ENCODE measurements around the gene NTRK3.

NTRK3 gene

GRCh38 chr15:87827131-87827530 lies 429.4 kb downstream of the NTRK3 start:
- H3K4me3 ChIP-seq (ENCODE audit: low read depth, low read length), result no peak overlapping the region
- TF ChIP-seq, protein P1, sequence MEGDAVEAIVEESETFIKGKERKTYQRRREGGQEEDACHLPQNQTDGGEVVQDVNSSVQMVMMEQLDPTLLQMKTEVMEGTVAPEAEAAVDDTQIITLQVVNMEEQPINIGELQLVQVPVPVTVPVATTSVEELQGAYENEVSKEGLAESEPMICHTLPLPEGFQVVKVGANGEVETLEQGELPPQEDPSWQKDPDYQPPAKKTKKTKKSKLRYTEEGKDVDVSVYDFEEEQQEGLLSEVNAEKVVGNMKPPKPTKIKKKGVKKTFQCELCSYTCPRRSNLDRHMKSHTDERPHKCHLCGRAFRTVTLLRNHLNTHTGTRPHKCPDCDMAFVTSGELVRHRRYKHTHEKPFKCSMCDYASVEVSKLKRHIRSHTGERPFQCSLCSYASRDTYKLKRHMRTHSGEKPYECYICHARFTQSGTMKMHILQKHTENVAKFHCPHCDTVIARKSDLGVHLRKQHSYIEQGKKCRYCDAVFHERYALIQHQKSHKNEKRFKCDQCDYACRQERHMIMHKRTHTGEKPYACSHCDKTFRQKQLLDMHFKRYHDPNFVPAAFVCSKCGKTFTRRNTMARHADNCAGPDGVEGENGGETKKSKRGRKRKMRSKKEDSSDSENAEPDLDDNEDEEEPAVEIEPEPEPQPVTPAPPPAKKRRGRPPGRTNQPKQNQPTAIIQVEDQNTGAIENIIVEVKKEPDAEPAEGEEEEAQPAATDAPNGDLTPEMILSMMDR (IDR thresholded peaks at IDR 0.05; ENCODE audit: borderline replicate concordance, insufficient read depth, low read depth, low read length), result no peak

GRCh38 chr15:87826119-87826747 lies 430.3 kb downstream of the NTRK3 start:
- no peak overlapping the region for H3K4me3 ChIP-seq (ENCODE audit: low read depth, low read length)
- TF ChIP-seq, protein P1 (IDR thresholded peaks at IDR 0.05; ENCODE audit: borderline replicate concordance, insufficient read depth, low read depth, low read length), result no peak

- H3K4me3 ChIP-seq (ENCODE audit: low read depth, low read length), result no peak overlapping the region
- TF ChIP-seq, protein P1 (IDR thresholded peaks at IDR 0.05; ENCODE audit: borderline replicate concordance, insufficient read depth, low read depth, low read length), result no peak
These were observed 437.8 kb downstream of the NTRK3 start for GRCh38 chr15:87818756-87819155.

- H3K4me3 ChIP-seq (ENCODE audit: low read depth, low read length), result no peak overlapping the region
- TF ChIP-seq, protein P1 (IDR thresholded peaks at IDR 0.05; ENCODE audit: borderline replicate concordance, insufficient read depth, low read depth, low read length), result no peak
These were observed 439.0 kb downstream of the NTRK3 start for GRCh38 chr15:87817553-87817952.

DNA sequence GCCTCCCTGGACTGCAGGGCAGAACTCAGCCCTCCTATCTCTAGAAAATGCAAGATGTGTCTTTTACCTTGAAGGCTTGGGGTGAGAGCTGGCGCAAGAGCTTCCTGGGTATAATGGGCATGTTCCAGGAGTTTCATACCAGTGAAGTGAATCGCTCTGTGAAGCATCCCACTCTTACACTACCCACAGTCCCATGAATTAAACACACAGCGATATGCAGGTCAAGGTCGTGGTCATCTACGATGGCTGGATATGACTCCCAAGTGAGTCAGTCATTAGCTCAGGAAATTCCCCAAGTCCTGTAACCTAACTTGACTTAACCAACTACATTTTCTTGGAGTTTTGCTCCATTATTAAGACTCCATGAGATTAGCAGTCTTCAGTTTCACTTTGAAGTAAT lies 439.7 kb downstream of the NTRK3 start:
- TF ChIP-seq, protein P1 (IDR thresholded peaks at IDR 0.05; ENCODE audit: borderline replicate concordance, insufficient read depth, low read depth, low read length), result no peak
- no peak overlapping the region for H3K4me3 ChIP-seq (ENCODE audit: low read depth, low read length)

DNA sequence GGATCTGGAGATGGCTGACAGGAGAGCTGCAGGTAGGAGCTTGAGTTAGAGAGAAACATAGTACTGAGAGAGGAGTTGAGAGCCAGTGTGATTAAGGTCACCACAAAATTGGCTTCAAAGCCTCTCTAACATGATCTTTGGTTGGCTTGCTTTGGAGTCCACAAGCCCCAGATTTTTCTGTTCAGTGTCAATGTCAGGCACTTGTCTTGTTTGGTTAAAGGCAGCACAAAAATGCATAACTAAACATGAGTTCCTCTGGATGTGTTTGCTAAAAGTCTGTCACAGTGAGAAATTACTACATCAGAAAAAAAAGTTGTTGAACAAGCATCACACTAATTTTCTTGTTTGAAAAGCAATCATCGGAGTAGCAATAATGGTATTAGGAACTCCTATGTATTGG lies 440.5 kb downstream of the NTRK3 start:
- TF ChIP-seq, protein P1 (IDR thresholded peaks at IDR 0.05; ENCODE audit: borderline replicate concordance, insufficient read depth, low read depth, low read length), result no peak
- H3K4me3 ChIP-seq (ENCODE audit: low read depth, low read length), result no peak overlapping the region
